GM21423 (cell line): ENCODE data around the gene MPC1L.

Experiments
- ATAC-seq: cut with Tn5 transposase; IDR thresholded peaks from one replicate; pipeline ENCODE4 v1.9.1; 2021; ENCODE audit warnings: mild to moderate bottlenecking, moderate library complexity; ENCODE audit not compliant: unreplicated experiment

MPC1L gene

DNA sequence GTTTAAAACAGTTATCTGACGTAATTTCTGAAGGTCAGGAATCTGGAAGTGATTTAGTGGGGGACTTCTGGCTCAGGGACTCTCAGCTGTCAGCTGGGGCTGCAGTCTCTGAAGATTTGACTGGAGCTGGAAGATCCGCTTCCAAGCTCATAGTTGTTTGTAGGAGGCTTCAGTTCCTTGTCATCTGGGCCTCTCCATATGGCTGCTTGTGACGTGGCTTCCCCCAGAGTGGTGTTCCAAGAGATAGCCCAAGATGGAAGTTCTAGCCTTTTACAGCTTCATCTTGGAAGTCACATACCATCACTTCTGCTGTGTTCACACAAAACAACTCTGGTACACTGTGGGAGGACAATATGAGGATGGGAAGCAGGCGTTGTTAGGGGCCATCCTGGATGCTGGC is 2.1 kb downstream of the MPC1L start:
- no peak for ATAC-seq

DNA sequence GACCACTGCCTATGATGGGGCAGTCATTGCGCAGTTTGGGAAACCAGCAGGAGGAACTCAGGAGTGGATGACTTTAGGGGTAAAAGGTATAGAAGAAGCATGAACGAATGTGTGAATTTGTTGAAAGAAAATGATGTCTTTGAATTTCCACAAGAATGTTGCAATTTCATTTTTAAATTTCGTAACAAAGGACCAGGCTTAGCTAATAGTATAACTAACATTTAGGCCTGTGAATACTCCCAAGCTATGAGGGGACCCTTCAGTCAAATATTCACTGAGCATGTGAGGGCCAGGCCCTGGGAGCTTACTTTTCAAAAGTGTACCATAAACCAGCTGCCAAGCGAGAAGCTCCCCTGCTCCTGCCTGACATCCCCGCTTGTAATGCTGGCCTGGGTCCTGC is 5.3 kb downstream of the MPC1L start:
- ATAC-seq: no peak

DNA sequence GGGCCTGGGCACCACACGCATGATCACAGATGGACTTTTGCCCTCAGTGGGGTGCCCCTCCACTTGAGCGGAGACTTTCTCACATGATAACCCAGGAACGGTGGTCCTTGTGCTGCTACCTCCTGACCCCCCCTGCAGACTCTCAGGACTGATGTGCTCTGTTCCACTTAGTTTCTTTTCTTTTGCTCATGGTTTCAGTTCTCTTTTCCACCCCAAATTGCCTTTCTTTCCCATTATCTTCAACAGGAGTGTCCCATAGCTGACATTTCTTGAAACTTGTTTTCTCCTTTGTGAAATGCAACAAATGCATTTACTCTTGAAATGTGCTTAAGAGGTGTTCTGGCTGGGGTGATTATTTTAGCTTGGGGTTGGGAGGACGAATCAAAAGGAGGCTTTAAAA is 9.0 kb downstream of the MPC1L start:
- no peak for ATAC-seq

DNA sequence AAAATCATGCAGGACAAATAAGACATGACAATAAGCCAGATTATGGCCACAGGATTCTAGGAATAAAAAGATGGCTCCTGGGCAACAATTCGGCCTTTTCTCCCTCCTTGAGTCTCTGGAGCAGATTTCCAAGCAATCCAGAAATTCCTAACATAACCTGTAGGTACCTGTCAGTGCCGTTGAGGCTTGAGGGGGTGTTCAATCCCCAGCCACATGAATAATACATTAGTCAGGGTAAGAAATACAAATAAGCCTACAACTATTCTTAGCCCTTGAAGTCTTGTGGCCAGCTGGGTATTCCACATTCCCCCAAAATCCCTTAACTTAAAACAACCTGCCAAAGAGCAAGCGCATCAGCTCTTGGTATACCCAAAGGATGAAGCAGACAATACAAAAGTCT is 14.5 kb downstream of the MPC1L start:
- ATAC-seq: no peak

DNA sequence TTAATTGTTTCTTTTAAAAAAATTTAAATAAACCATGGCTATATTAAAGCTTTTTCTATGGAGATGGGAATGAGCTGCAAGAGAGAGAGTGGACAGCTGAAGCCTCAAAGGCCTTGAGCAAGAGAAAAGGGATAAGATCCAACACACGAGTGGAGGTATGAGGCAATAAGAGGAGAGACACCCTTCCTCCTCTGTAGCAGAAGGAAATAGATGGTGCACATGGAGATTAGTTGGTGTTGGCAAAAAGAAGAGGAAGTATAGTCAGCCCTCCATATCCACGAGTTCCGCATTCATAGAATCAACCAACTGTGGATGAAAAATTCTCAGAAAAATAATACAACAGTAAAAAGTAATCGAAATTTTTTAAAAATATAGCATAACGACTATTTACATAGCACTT is 20.9 kb downstream of the MPC1L start:
- ATAC-seq: no peak

DNA sequence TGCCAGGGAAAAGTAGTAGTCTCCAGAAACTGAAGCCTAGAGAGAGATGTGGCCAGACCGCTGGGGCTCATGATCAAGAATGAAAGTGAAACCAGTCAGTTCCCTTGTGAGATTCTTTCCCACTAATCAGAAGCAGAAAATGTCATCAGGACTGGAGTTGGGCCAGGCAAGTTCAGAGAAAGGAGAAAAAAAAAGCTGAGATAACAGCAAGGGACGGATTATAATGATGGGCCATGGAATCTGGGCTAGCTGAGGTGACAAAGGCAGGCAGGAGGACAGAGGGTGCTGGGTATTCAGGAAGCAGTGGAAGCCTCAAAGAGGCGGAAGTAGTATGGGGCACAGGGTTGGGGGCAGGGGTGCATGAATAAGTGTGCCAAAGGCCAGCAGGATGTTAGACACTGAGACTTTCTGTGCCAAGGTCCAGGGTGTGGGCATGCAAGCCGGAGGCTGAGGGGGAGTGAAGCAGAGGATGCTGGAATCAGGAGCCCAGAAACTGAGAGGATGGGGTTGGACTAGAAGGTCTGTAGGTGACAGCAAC is 21.7 kb downstream of the MPC1L start:
- peak; percentile 35 for ATAC-seq

DNA sequence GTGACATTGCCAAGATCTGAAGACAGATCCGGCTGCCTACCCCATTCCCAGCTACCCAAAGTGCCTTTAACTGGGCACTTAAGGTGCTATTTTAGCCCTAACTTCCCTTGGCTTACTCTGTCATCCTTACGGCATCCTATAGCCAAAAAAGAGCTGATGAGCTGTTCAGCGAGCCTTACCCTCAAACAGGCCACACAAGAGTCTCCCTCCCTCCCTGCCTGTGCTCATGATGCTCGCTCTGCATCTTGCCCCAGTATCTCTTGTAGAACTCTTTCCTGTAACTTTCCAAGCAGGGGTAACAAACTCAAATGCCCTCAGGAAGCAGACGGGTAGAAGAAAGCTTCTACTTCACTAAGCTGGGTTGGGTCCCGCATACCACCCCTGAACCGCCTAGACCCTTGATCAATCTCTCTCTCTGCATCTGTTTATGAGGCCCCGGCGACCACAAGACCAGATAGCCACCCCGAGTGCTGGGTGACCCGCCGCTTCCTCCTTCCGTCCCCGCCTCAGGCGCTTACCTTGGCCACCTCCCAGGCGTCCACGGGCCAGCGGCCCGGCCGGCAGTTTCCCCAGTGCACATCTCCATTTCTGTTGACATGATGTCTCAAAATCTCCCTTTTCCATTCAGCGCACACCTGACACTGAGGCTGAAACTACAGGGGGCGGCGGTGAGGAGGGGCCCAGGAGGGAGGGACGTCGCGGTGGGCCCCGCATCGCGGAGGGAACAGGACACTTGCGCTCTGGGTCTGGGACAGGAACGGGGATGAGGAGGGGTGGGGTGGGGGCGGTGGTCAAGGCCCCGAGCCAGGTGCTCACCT is 23.5 kb downstream of the MPC1L start:
- peak; percentile 17 for ATAC-seq

DNA sequence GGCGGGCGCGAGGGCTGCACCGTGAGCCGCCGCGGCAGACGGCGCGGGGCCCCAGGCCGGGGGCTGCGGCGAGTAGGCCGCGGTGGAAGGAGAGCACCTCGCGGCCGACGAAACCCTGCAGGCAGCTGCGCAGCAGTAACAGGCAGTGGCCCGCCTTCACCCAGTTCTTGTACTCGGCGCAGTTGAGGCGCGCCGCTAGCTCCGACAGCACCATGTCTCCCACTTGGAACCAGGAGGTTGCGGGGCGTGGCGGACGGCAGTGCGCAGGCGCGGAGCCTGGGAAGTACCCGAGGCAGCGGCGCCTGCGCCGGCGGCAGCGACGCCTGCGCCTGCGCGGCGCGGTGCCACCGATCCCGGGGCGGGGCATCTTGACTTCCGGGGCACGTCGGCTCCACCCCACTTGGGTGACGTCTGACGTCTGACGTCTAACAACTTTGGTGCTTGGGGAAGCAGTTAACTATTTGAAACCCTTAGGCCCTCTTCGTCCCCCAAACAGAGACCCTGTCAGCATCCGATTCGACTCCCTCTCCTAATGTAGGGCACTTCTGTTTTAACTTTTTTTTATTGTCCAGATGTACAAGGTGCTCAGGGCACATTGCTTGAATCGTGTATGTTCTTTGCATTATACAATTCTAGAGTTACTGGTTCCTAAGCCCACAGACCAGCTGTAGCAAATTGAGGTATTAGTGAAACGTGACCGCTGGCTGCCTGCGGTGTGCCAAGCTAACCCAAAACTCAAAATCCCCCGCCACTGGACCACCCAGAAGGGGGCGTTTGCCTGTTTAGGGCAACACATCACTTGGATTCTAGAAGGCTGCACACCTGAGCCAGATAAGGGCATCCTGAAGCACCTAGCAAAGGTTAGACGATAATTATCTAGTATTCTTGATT is 24.3 kb downstream of the MPC1L start, which contains the start of gene CXorf38:
Gene CXorf38, minus strand, starts transcription at position 255 of the 891 bp plus-strand sequence. Its CDS starts 41 bp downstream, at position 214.
- peak; percentile 64 for ATAC-seq

DNA sequence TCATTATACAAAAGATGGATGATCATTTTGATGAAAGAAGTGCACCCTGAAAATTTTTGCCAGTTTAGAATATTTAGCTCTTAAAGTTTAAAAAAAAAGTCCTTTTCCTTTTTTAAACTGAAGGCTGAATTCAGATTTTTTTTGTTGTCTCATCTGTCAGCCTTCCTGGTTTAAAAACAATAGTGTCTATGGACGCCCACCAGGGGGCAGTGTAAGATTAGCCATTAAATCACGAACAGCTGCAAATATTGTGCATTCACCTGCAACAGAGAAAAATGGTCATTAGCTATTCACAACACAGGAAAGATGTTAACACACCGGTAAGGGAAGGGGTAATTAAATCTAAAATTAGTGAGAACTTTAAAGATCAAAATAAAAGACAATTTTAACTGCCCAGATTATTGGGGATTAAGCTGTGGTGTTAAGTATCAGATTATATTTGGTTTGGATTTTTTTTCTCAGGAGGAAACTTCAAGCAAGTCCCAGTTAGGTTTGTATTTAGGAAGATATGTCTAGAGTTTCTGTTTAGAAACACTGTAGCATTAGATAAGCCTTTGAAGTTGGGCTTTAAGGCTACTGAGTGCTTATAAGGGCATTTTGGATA is 28.5 kb downstream of the MPC1L start:
- ATAC-seq: no peak

DNA sequence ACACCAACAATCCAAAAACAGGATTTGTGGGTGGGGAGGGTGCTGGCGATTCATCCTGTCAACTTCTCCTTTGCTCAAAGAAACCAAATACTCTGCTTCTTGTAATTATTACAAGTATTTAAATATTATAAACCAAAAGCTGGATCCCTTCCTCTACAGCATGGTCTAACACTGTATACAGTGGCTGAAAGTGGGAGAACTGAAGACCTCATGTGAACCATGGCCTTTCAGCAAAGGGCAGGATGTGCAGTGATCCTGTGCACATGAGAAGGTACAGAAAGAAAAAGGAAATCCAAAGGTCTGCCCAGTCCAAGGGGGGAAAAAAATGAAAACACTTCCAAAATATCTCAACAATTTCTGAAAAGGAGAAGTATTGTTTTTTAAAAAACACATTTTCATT is 29.4 kb downstream of the MPC1L start:
- no peak for ATAC-seq

DNA sequence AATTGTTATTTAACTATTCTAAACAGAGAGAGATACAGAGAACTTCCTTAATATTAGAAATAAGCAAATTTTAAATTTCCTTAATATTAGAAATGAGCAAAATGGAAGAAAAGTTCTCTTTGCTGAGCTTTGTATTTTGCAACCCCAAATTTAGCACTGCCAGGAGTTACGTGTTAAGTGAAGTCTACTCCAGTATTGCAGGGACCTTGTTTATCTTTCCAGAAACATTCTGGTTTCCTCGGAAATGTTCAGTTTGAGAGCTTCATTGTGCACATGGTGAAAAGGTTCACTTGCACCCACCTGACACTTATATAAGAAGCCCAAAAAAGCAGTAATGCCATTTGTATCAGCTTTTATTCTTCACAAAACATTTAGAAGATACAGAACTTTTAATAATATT is 30.3 kb downstream of the MPC1L start:
- ATAC-seq: no peak

DNA sequence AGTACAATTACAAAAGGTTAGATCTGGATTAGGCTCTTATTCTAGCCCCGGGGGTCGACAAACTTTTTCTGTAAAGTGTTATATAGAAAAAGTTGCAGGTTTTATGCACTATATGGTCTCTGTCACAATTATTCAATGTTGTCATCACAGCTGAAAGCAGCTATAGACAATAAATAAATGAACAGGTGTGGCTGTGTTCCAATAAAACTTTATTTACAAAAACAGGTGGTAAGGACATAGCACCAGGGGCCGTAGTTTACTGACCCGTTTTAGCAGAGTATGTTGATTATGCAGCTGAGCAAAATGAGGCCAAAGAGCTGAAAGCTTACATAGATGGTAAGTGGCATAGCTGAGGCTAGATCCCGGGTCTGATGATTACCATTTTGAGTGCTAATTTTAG is 37.2 kb downstream of the MPC1L start:
- ATAC-seq: no peak

DNA sequence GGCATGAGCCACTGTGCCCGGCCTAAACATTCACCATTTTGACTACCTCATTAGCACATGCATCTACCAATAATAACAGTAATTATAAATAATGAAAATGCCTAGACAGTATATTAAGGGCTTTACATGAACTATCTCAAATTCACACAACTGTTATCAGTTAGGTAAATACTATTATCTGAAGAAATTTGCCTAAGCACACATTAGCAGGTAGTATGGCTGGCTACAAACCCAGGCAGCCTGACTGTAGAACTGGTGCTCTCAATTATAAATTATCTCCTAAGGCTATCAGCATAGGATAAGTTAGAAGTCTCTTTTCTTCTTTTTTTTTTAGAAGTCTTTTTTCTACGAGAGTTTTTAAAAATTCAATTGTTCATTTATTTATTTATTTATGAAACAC is 38.3 kb downstream of the MPC1L start:
- no peak for ATAC-seq

DNA sequence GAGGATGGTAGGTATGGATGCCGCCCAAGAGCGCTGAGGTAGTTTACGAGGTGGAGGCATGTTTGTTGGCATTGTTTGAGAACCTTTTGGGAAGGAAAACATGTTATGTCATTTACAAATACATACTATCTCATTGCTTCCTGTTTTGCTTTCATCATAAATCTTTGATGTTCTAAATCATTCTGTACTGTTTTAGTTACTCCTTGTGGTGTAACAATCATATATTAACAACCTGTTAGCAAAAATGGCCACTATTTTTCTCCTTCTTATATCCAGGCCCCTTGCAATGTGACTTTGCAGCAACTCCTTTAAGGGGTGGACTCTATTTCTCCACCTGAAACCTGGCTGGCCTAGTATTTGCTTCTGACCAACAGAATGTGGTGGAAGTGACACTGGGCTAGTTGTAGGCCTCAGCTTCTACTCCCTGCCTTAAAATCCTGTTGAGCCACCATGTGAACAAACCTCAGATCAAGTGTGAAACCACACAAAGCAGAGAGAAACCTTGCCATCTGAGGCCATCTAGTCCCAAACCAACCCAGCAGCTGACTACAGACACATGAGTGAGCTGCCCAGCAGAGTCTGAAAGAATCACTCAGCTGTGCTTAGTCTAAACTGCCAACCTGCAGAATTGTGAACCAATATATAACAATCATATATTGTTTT is 40.0 kb downstream of the MPC1L start:
- ATAC-seq: no peak

DNA sequence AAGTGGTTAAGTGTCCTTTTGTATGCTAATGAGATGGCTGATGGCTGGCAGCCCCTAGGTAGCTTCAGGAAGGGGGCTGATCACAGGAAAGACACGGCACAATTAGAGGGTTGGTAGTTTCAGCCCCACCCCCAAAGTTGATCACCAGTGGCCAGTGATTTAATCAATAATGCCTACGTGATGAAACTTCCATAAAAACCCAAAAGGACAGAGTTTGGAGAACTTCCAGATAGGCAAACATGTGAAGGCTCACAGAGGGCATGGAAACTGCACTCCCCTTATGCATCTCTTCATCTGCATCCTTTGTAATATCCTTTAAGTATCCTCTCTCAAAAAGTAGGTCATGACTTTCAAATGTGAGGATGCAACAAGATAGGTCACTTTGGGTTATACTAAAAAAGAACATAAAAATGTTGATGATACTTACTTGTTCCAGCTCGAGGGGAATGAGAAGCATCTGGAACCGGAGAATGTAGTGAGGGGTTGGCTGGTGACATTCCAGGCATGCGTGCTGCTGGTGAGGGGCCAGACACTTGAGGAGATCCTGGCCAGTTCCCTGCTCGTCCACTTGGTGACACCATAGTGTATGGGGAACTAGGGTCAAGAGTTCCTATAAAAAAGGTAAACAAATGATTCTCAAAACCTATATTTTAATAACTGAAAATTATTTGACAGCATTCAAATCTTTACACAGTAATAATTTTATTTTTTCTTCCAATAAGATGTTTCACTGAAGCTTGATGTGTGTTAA is 40.8 kb downstream of the MPC1L start:
- no peak for ATAC-seq

DNA sequence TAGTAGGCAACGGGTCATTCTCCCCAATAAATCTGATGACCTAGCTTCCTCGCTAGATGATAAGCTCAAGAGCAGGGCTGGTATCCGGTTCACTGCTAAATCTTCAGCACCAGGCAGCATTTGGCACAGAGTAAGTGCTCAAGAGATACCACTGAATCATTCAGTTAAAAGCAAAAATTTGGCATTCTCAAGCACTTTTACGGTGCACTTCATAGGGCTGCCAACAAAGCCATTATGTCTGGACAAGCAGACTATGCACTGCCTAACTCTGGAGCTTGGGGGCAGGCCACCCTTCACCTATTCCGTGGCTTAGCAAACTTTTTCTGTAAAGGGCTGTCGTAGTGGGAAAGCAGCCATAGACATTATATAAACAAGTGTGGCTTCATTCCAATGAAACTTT is 47.9 kb downstream of the MPC1L start:
- ATAC-seq: no peak
